Measurements from ENCODE around the gene NRP1. TPM values are rescaled to one million over a fixed set of nuclear protein-coding genes. Genes with fewer than 3 reads are reported as not detected.
A peak's percentile ranks its signal among the peaks of the same experiment; 100 is the strongest.

NRP1 gene
- total RNA-seq, 2 experiments from 2014 or later = 1.6 to 1.7 TPM

GRCh38 chr10:33154590-33154989 is 179.9 kb downstream of the NRP1 start:
- no peak overlapping the region for H3K27ac Mint-ChIP-seq
- DNase-seq (no peak), ATAC-seq (ENCODE audit: low read depth) (no peak)
- H3K4me1 Mint-ChIP-seq = peaks cover 3% of the 10 kb centered on the region
- no peaks in the 10 kb centered on the region for H3K27me3 Mint-ChIP-seq
- H3K9me3 Mint-ChIP-seq = no peaks in the 10 kb centered on the region
- no peaks in the 10 kb centered on the region for H3K36me3 Mint-ChIP-seq
- POLR2A ChIA-PET = no interaction called here
- no peak overlapping the region for H3K4me3 Mint-ChIP-seq

- Mint-ChIP-seq H3K4me1 (peaks cover 3% of the 10 kb centered on the region), H3K9me3 (no peaks in the 10 kb centered on the region), H3K27ac (no peak overlapping the region), H3K27me3 (no peaks in the 10 kb centered on the region), H3K36me3 (no peaks in the 10 kb centered on the region), H3K4me3 (no peak overlapping the region)
- ATAC-seq (ENCODE audit: low read depth) (no peak), DNase-seq (no peak)
- POLR2A ChIA-PET = no interaction called here
Measured at GRCh38 chr10:33153968-33154327, 180.5 kb downstream of the NRP1 start.

GRCh38 chr10:33153251-33153967 is 181.1 kb downstream of the NRP1 start:
- DNase-seq (no peak), ATAC-seq (ENCODE audit: low read depth) (no peak)
- H3K27ac Mint-ChIP-seq = no peak overlapping the region
- no peak overlapping the region for H3K4me3 Mint-ChIP-seq
- peaks cover 3% of the 10 kb centered on the region for H3K9me3 Mint-ChIP-seq
- POLR2A ChIA-PET = interaction anchor here (0.7 kb wide), 1 partner anchor 14 kb away, joined by 3 read pairs; no protein-coding TSS in a partner anchor
- H3K27me3 Mint-ChIP-seq = no peaks in the 10 kb centered on the region
- peaks cover 3% of the 10 kb centered on the region for H3K4me1 Mint-ChIP-seq
- H3K36me3 Mint-ChIP-seq = no peaks in the 10 kb centered on the region

GRCh38 chr10:33152750-33153149 is 181.7 kb downstream of the NRP1 start:
- H3K4me3 Mint-ChIP-seq = no peak overlapping the region
- H3K4me1 Mint-ChIP-seq = peaks cover 3% of the 10 kb centered on the region
- H3K27ac Mint-ChIP-seq = no peak overlapping the region
- DNase-seq = no peak
- H3K27me3 Mint-ChIP-seq = no peaks in the 10 kb centered on the region
- H3K9me3 Mint-ChIP-seq = peaks cover 3% of the 10 kb centered on the region
- POLR2A ChIA-PET = interaction anchor here (0.7 kb wide), 1 partner anchor 14 kb away, joined by 3 read pairs; no protein-coding TSS in a partner anchor
- no peaks in the 10 kb centered on the region for H3K36me3 Mint-ChIP-seq
- ATAC-seq (ENCODE audit: low read depth) = no peak

DNA sequence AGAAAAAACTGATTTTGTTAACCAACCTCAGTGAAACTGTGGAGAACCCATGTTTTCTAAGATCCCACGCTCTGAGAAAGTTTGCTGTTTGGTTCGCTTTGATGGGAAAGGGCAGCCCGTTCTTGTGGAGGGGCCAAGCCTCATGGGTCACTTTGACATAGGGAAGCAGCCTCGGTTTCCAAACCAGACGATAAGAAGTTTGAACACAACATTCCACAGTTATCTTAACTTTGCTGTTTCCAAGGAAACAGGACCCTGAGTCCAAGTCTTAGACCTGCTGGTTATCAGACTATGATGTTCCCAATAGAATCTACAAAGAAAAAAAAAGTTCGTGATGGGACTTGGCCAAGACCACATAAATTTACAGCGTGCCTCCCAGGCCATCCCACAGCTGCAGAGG is 182.3 kb downstream of the NRP1 start:
- no peaks in the 10 kb centered on the region for H3K27me3 Mint-ChIP-seq
- no peaks in the 10 kb centered on the region for H3K36me3 Mint-ChIP-seq
- ATAC-seq (ENCODE audit: low read depth) = no peak
- H3K27ac Mint-ChIP-seq = no peak overlapping the region
- H3K4me3 Mint-ChIP-seq = no peak overlapping the region
- POLR2A ChIA-PET = no interaction called here
- H3K4me1 Mint-ChIP-seq = peaks cover 3% of the 10 kb centered on the region
- no peak for DNase-seq
- peaks cover 3% of the 10 kb centered on the region for H3K9me3 Mint-ChIP-seq

- no peaks in the 10 kb centered on the region for H3K36me3 Mint-ChIP-seq
- no peak overlapping the region for H3K27ac Mint-ChIP-seq
- no peak for ATAC-seq (ENCODE audit: low read depth)
- peaks cover 3% of the 10 kb centered on the region for H3K9me3 Mint-ChIP-seq
- POLR2A ChIA-PET = no interaction called here
- no peak for DNase-seq
- H3K27me3 Mint-ChIP-seq = no peaks in the 10 kb centered on the region
- H3K4me1 Mint-ChIP-seq = peaks cover 3% of the 10 kb centered on the region
- H3K4me3 Mint-ChIP-seq = no peak overlapping the region
Measured at GRCh38 chr10:33151344-33151864, 183.1 kb downstream of the NRP1 start.

DNA sequence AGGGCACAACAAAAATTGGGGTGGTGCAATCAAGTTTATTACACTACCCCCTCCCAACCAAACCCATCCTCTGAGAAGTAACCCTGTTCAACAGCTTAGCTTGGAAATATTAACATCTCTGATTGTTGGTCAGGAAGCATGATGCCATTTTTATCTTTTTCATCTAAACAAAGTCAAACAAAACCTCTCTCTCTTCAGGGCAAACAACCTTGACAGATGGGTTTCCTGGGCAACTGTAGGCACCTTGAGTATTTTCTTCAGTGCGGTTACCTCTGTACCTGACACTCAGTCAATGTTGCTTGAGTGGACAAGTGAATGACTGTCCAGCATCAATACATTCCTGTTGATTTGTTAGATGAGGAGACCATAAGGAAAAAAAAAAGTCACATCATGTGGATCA is 183.6 kb downstream of the NRP1 start:
- DNase-seq = no peak
- Mint-ChIP-seq H3K27me3 (no peaks in the 10 kb centered on the region), H3K36me3 (no peaks in the 10 kb centered on the region), H3K27ac (no peak overlapping the region), H3K4me1 (peaks cover 2% of the 10 kb centered on the region), H3K4me3 (no peak overlapping the region), H3K9me3 (peaks cover 3% of the 10 kb centered on the region)
- POLR2A ChIA-PET = no interaction called here
- no peak for ATAC-seq (ENCODE audit: low read depth)

- Mint-ChIP-seq H3K4me1 (no peaks in the 10 kb centered on the region), H3K36me3 (no peaks in the 10 kb centered on the region), H3K9me3 (peaks cover 3% of the 10 kb centered on the region), H3K27me3 (no peaks in the 10 kb centered on the region), H3K27ac (no peak overlapping the region), H3K4me3 (no peak overlapping the region)
- DNase-seq (no peak), ATAC-seq (ENCODE audit: low read depth) (no peak)
- POLR2A ChIA-PET = no interaction called here
Measured at GRCh38 chr10:33150146-33150545, 184.3 kb downstream of the NRP1 start.

DNA sequence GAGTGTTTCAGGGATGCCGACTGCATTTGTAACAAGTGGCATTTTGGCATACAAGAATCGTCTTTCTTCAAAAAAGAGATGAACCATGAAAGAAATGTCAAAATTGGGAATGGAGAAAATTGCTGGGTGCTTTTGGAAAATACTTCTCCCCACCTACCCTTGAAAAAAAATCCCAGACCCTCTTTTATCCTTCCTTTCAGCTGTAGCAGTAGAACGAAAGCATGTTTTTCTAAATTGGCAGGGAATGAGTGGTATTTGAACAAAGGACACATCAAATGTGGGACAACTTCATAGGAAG is 187.5 kb downstream of the NRP1 start:
- Mint-ChIP-seq H3K27me3 (no peaks in the 10 kb centered on the region), H3K4me1 (peaks cover 17% of the 10 kb centered on the region), H3K4me3 (no peak overlapping the region), H3K36me3 (no peaks in the 10 kb centered on the region), H3K9me3 (peaks cover 3% of the 10 kb centered on the region), H3K27ac (no peak overlapping the region)
- DNase-seq (no peak), ATAC-seq (ENCODE audit: low read depth) (no peak)
- POLR2A ChIA-PET = interaction anchor here (1.2 kb wide), 1 partner anchor 8 kb away, joined by 5 read pairs; no protein-coding TSS in a partner anchor

GRCh38 chr10:33146189-33147012 is 188.1 kb downstream of the NRP1 start:
- POLR2A ChIA-PET = no interaction called here
- H3K27ac Mint-ChIP-seq = no peak overlapping the region
- no peak overlapping the region for H3K4me3 Mint-ChIP-seq
- no peaks in the 10 kb centered on the region for H3K36me3 Mint-ChIP-seq
- H3K27me3 Mint-ChIP-seq = no peaks in the 10 kb centered on the region
- peaks cover 3% of the 10 kb centered on the region for H3K9me3 Mint-ChIP-seq
- no peak for DNase-seq
- peaks cover 17% of the 10 kb centered on the region for H3K4me1 Mint-ChIP-seq
- ATAC-seq (ENCODE audit: low read depth) = no peak

DNA sequence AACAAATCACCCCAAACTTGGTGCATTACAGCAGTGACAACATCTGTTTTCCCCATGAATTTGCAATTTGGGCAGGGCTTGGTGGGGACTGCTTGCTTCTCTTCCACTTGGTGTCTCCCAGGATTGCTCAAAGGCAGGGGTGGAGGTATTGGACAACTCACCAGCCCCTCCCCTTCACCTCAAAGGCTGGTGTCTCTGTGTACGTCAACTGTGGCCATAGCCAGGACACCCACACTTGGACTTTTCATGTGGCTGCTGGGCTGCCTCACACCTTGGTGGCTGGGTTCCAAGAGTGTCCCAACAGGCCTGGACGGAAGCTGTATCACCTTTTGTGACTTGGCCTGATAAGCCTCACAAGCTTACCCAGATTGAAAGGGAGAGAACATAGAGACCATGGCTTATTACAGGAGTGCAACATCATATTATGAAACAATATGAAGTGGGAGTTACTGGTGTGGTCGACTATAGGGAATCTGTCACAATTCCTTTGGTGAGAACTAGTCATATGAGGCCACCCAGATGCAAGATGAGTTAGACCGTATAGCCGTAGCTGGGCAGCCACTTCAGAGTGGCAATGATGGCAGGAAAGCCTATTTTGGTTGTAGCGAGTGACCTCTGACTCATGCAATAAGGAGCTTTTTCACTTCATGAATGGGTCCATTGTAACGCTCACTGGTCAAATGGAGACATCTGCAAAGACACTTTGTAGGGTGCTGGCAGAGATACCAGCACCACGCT is 188.8 kb downstream of the NRP1 start:
- ATAC-seq (ENCODE audit: low read depth) (no peak), DNase-seq (no peak)
- Mint-ChIP-seq H3K27ac (no peak overlapping the region), H3K27me3 (no peaks in the 10 kb centered on the region), H3K4me3 (no peak overlapping the region), H3K36me3 (no peaks in the 10 kb centered on the region), H3K4me1 (peaks cover 20% of the 10 kb centered on the region), H3K9me3 (peaks cover 3% of the 10 kb centered on the region)
- POLR2A ChIA-PET = no interaction called here

DNA sequence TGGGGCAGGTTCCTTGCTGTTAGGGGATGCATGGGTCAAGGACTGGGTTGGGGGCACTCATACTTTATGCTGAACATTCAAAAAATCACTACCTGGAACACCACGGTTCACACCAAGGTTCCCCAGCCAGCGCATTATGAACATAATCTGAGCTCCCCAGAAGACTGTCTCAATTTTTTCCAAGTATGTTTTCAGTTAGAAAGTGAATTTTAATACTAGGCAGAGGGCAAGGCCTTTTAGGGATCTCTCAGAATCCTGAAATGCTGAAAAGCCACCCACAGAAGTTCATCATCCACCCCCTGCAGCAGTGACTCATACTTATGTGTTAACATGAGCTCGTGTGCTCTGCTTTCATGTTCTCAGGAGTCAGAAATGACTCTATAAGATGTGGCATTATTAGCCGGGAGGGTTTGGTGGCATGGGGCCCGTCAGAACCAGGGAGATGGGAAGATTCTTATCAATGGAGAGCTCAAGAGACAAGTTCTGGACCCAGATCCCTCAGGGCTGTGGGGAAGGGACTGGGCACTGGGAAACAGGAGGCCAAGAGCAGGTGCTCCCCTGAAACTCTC is 191.2 kb downstream of the NRP1 start:
- ATAC-seq (ENCODE audit: low read depth) = peak; percentile 36
- Mint-ChIP-seq H3K4me1 (peaks cover 31% of the 10 kb centered on the region), H3K27me3 (no peaks in the 10 kb centered on the region), H3K27ac (peak overlapping the region; percentile 49), H3K36me3 (no peaks in the 10 kb centered on the region), H3K4me3 (no peak overlapping the region), H3K9me3 (no peaks in the 10 kb centered on the region)
- no peak for DNase-seq
- POLR2A ChIA-PET = no interaction called here

GRCh38 chr10:33142295-33142694 is 192.2 kb downstream of the NRP1 start:
- no peak overlapping the region for H3K4me3 Mint-ChIP-seq

More at GRCh38 chr10:33142295-33142694, 192.2 kb downstream of the NRP1 start:
- Mint-ChIP-seq H3K4me1 (peaks cover 36% of the 10 kb centered on the region), H3K27ac (peak overlapping the region; percentile 25), H3K9me3 (no peaks in the 10 kb centered on the region), H3K36me3 (no peaks in the 10 kb centered on the region), H3K27me3 (no peaks in the 10 kb centered on the region)
- ATAC-seq (ENCODE audit: low read depth) = no peak
- POLR2A ChIA-PET = no interaction called here
- DNase-seq = no peak

All from activated naive CD8-positive, alpha-beta T cell treated with anti-CD3 and anti-CD28 coated beads, Interleukin-2, amount 10 ng/mL, durations not matched to agents 7 days and 5 days (primary cell).